ENCODE data around the gene WBP11.

GRCh38 chr12:14802247-14802646 is 1.0 kb downstream of the WBP11 start:
- TF ChIP-seq CTCF (conservative IDR thresholded peaks at IDR 0.05; ENCODE audit: low read depth, low read length) (no peak), EZH2 (IDR thresholded peaks at IDR 0.05; ENCODE audit: low read length, unreplicated experiment) (no peak), EZH2phosphoT487 (IDR thresholded peaks at IDR 0.05; ENCODE audit: borderline replicate concordance, low read length) (no peak)
